ENCODE results near the gene ESR2. TPM values are rescaled to one million over a fixed set of nuclear protein-coding genes. Genes with fewer than 3 reads are reported as not detected.
"Not testable (repeated sequence)": the region's sequence is repeated elsewhere in the genome, so short reads cannot be mapped to it uniquely, and the experiment has no call there.

The ESR2 gene
- total RNA-seq, 1 experiment from 2014 or later, result 87.8 TPM

DNA sequence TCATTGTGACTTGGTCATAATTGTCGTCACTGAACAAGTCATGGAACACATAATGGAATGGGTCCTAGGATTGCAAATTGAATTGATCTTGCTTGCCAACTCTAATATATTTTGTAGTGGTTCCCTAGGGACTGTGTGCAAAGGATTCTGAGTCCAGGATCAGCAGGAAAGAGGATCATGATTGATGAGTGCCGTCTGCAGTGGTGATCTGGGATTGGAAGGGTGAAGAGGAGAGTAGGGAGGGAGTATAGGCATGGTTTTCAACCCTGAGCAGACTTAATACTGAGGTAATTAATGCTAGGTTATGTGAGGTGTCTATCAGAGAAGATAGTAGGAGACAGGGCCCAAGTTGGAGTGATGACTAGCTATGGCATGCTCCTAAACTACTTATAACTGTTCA is 168.9 kb downstream of the ESR2 start:
- H3K4me3 ChIP-seq (ENCODE audit: low read length), result no peak overlapping the region
- H3K36me3 ChIP-seq (ENCODE audit: insufficient read depth, low read length), result no peaks in the 10 kb centered on the region
- no peak overlapping the region for H2AFZ ChIP-seq (ENCODE audit: low read length)
- H4K20me1 ChIP-seq (ENCODE audit: insufficient read depth, low read depth, low read length), result no peaks in the 10 kb centered on the region
- no peak overlapping the region for H3K9ac ChIP-seq (ENCODE audit: low read length)
- H3K27ac ChIP-seq (ENCODE audit: low read length), result no peak overlapping the region
- no peaks in the 10 kb centered on the region for H3K79me2 ChIP-seq (ENCODE audit: low read length)
- H3K27me3 ChIP-seq (ENCODE audit: low read length), result no peaks in the 10 kb centered on the region
- H3K4me1 ChIP-seq (ENCODE audit: low read length), result peaks cover 2% of the 10 kb centered on the region
- H3K9me3 ChIP-seq (ENCODE audit: low read length), result no peaks in the 10 kb centered on the region
- no peaks in the 10 kb centered on the region for H3K9me2 ChIP-seq (replicated peaks; ENCODE audit: insufficient read depth, low read length)
- no peak overlapping the region for H3K4me2 ChIP-seq (ENCODE audit: low read depth, low read length, poor library complexity, severe bottlenecking)
- no peak for DNase-seq

DNA sequence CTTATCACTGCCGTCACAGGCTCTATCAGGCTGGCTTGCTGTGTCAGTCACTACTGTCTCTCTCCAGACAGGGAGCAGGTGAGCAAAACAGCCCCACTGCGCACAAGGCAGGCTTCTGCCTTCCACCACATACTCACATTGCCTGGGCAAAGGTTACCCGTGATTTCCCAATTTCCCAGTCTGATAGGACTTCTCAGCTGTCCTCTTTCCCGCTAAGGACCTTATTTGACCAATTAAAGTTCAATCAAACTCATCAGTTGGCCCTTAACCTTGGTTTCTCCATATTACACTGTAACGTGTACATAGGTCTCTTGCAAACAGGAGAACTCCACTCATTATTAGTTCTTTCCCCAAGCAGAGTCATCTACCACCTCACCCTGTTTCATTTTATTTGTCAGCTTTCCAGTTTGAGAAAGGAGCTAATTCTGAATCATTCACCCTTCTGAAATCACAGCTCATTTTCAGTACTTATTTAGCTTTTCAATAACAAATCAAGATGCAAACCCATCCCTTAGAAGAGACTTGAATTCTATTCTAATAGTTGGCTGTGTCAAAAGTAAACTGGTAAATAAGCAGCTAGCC is 170.8 kb downstream of the ESR2 start:
- H3K4me2 ChIP-seq (ENCODE audit: low read depth, low read length, poor library complexity, severe bottlenecking), result no peak overlapping the region
- H4K20me1 ChIP-seq (ENCODE audit: insufficient read depth, low read depth, low read length), result no peaks in the 10 kb centered on the region
- DNase-seq, result no peak
- no peaks in the 10 kb centered on the region for H3K9me2 ChIP-seq (replicated peaks; ENCODE audit: insufficient read depth, low read length)
- peaks cover 17% of the 10 kb centered on the region for H3K4me1 ChIP-seq (ENCODE audit: low read length)
- no peak overlapping the region for H2AFZ ChIP-seq (ENCODE audit: low read length)
- no peak overlapping the region for H3K4me3 ChIP-seq (ENCODE audit: low read length)
- no peaks in the 10 kb centered on the region for H3K79me2 ChIP-seq (ENCODE audit: low read length)
- no peaks in the 10 kb centered on the region for H3K9me3 ChIP-seq (ENCODE audit: low read length)
- H3K27ac ChIP-seq (ENCODE audit: low read length), result no peak overlapping the region
- H3K27me3 ChIP-seq (ENCODE audit: low read length), result no peaks in the 10 kb centered on the region
- no peaks in the 10 kb centered on the region for H3K36me3 ChIP-seq (ENCODE audit: insufficient read depth, low read length)
- no peak overlapping the region for H3K9ac ChIP-seq (ENCODE audit: low read length)

DNA sequence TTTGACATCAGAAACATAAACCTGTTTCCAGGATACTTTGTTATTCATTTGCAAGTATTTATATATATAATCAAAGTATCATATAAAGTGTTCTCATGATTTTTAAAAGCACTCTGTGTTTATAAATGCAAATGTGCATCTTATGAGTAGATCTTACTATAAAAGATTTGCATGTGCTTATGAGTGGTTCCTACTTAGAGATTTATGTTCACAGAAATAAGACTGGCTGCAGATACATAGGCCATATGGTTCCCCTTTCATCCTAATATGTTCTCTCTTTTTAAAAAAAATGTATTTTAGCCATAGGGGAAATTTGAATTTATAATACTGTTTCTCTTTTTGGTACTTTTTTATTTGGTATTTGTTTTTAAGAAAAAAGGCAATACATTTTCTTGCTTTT is 174.2 kb downstream of the ESR2 start:
- DNase-seq, result peak; percentile 50
- Histone ChIP-seq H3K4me2 (ENCODE audit: low read depth, low read length, poor library complexity, severe bottlenecking) (peak overlapping the region; percentile 0), H3K79me2 (ENCODE audit: low read length) (no peaks in the 10 kb centered on the region), H3K27ac (ENCODE audit: low read length) (peak overlapping the region; percentile 57), H4K20me1 (ENCODE audit: insufficient read depth, low read depth, low read length) (no peaks in the 10 kb centered on the region), H2AFZ (ENCODE audit: low read length) (no peak overlapping the region; the same call in 1 of the 2 replicates), H3K4me3 (ENCODE audit: low read length) (no peak overlapping the region), H3K9ac (ENCODE audit: low read length) (no peak overlapping the region), H3K36me3 (ENCODE audit: insufficient read depth, low read length) (no peaks in the 10 kb centered on the region), H3K9me3 (ENCODE audit: low read length) (no peaks in the 10 kb centered on the region), H3K27me3 (ENCODE audit: low read length) (no peaks in the 10 kb centered on the region), H3K9me2 (replicated peaks; ENCODE audit: insufficient read depth, low read length) (no peaks in the 10 kb centered on the region), H3K4me1 (ENCODE audit: low read length) (peaks cover 37% of the 10 kb centered on the region)

DNA sequence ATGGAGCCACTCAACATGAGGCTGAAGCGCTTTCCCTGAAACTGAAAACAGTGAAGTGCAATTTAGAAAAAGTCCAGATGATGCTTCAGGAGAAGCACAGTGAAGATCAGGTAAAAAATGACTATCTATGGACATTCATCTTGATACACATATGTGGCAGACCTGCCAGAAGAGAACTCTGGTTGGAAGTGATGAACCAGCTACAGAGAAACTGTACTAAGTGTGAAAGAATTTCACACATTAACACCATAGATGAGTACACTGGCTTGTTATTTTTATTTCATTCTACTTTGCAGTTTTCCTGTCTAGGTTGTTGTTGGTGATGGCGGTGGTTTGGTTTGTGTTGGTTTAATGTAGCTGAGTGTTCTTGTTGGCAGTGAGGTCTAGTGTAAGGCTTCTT is 174.7 kb downstream of the ESR2 start:
- Histone ChIP-seq H4K20me1 (ENCODE audit: insufficient read depth, low read depth, low read length) (no peaks in the 10 kb centered on the region), H3K27ac (ENCODE audit: low read length) (peak overlapping the region; percentile 57), H3K4me2 (ENCODE audit: low read depth, low read length, poor library complexity, severe bottlenecking) (no peak overlapping the region), H3K79me2 (ENCODE audit: low read length) (no peaks in the 10 kb centered on the region), H3K4me1 (ENCODE audit: low read length) (peaks cover 42% of the 10 kb centered on the region), H3K4me3 (ENCODE audit: low read length) (no peak overlapping the region), H3K9me2 (replicated peaks; ENCODE audit: insufficient read depth, low read length) (no peaks in the 10 kb centered on the region), H3K9me3 (ENCODE audit: low read length) (no peaks in the 10 kb centered on the region), H3K27me3 (ENCODE audit: low read length) (no peaks in the 10 kb centered on the region), H2AFZ (ENCODE audit: low read length) (peak overlapping the region; percentile 58), H3K36me3 (ENCODE audit: insufficient read depth, low read length) (no peaks in the 10 kb centered on the region), H3K9ac (ENCODE audit: low read length) (no peak overlapping the region)
- no peak for DNase-seq

DNA sequence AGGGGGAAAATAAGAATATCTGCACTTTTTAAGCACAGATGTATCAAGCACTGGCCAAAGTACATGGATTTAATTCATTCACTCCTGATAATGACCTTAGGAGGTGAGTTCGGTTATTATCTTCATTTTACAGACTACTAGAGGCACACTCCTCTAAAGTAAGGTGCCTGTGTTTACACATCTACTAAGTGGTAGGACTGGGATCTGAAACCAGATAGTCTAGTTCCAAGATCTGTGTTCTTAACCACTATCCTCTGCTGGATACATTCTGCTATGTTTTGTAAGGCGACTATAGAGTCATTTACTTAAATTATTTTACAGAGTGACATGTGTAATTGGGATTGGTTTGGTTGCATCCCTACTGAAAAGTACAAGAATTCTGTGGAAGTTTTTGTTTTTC is 175.3 kb downstream of the ESR2 start:
- DNase-seq, result no peak
- Histone ChIP-seq H3K36me3 (ENCODE audit: insufficient read depth, low read length) (no peaks in the 10 kb centered on the region), H3K9me2 (replicated peaks; ENCODE audit: insufficient read depth, low read length) (no peaks in the 10 kb centered on the region), H3K79me2 (ENCODE audit: low read length) (no peaks in the 10 kb centered on the region), H3K4me1 (ENCODE audit: low read length) (peaks cover 48% of the 10 kb centered on the region), H4K20me1 (ENCODE audit: insufficient read depth, low read depth, low read length) (no peaks in the 10 kb centered on the region), H2AFZ (ENCODE audit: low read length) (peak overlapping the region; percentile 58), H3K27me3 (ENCODE audit: low read length) (no peaks in the 10 kb centered on the region), H3K4me3 (ENCODE audit: low read length) (no peak overlapping the region), H3K27ac (ENCODE audit: low read length) (peak overlapping the region; percentile 57), H3K9me3 (ENCODE audit: low read length) (no peaks in the 10 kb centered on the region), H3K9ac (ENCODE audit: low read length) (no peak overlapping the region), H3K4me2 (ENCODE audit: low read depth, low read length, poor library complexity, severe bottlenecking) (no peak overlapping the region)

DNA sequence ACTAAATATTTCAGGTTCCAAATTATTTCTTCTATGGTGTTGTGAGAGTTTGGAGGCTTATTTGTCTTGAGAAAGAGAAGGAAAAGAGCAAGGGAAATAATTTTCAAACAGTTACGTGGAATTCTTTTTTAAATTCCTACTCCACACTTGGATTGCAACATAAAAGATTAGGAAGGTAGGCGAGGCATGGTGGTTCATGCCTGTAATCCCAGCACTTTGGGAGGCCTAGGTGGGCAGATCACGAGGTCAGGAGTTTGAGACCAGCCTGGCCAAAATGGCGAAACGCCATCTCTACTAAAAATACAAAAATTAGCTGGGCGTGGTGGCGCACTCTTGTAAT is 175.8 kb downstream of the ESR2 start:
- H3K27ac ChIP-seq (ENCODE audit: low read length); H3K9me2 ChIP-seq (replicated peaks; ENCODE audit: insufficient read depth, low read length); DNase-seq; H3K4me3 ChIP-seq (ENCODE audit: low read length); H2AFZ ChIP-seq (ENCODE audit: low read length); H3K9me3 ChIP-seq (ENCODE audit: low read length); H3K27me3 ChIP-seq (ENCODE audit: low read length); H3K36me3 ChIP-seq (ENCODE audit: insufficient read depth, low read length); H3K79me2 ChIP-seq (ENCODE audit: low read length); H3K9ac ChIP-seq (ENCODE audit: low read length); H4K20me1 ChIP-seq (ENCODE audit: insufficient read depth, low read depth, low read length); H3K4me2 ChIP-seq (ENCODE audit: low read depth, low read length, poor library complexity, severe bottlenecking): not testable (repeated sequence)
- peaks cover 53% of the 10 kb centered on the region for H3K4me1 ChIP-seq (ENCODE audit: low read length)

DNA sequence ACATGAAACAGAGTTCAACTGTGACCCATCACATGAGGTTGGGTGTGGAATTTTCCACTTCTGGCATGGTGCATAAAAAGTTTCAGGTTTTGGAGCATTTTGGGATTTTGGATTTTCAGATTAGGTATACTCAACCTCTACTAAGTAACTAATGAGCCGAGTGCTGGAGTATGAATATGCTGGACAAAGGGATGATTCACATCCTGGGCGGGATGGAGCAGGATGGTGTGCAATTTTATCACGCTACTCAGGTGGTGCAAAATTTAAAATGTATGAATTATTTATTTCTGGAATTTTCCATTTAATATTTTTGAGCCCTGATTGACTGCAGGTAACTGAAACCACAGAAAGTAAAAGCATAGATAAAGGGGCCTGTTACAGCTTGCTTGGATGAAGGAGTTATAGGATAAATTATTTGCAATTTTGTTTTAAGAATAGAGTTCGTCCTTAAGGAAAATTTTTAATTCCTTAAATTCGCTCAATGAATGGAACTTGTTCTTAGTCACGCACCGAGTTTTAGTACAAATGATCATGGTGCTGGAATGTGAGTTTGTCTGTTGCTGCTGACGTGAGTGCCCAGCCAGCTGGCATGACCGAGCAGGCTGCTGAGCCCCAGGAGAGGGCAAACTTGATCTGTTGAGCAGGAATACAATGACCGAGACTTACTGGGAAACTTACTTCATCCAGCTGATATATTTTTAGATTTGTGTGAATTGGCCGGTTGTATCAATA is 176.3 kb downstream of the ESR2 start:
- H3K36me3 ChIP-seq (ENCODE audit: insufficient read depth, low read length), result no peaks in the 10 kb centered on the region
- H3K9ac ChIP-seq (ENCODE audit: low read length), result no peak overlapping the region
- no peaks in the 10 kb centered on the region for H3K9me2 ChIP-seq (replicated peaks; ENCODE audit: insufficient read depth, low read length)
- DNase-seq, result no peak
- no peak overlapping the region for H3K4me3 ChIP-seq (ENCODE audit: low read length)
- peaks cover 59% of the 10 kb centered on the region for H3K4me1 ChIP-seq (ENCODE audit: low read length)
- H3K79me2 ChIP-seq (ENCODE audit: low read length), result no peaks in the 10 kb centered on the region
- no peak overlapping the region for H3K4me2 ChIP-seq (ENCODE audit: low read depth, low read length, poor library complexity, severe bottlenecking)
- H3K9me3 ChIP-seq (ENCODE audit: low read length), result no peaks in the 10 kb centered on the region
- H3K27me3 ChIP-seq (ENCODE audit: low read length), result no peaks in the 10 kb centered on the region
- H3K27ac ChIP-seq (ENCODE audit: low read length), result no peak overlapping the region
- no peaks in the 10 kb centered on the region for H4K20me1 ChIP-seq (ENCODE audit: insufficient read depth, low read depth, low read length)
- no peak overlapping the region for H2AFZ ChIP-seq (ENCODE audit: low read length)

DNA sequence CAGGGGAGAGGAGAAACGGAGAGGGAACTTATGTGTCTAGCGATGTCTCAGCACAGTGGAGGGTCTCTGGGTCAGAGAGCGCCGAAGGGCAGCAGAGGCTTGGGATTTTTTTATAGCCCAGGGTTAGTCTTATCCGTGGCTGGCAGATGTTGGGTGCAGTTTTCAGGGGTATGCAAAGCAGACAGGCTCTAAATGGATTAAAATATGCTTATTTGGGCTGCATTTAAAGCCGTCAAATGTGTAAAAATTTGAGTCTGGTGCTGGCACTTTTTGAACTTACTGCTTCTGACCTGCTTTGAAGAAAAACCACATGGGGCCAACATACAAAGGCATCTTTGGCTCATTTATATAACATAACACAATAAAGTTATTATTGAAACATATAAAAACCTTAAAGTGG is 178.8 kb downstream of the ESR2 start:
- H3K36me3 ChIP-seq (ENCODE audit: insufficient read depth, low read length), result no peaks in the 10 kb centered on the region
- no peaks in the 10 kb centered on the region for H3K79me2 ChIP-seq (ENCODE audit: low read length)
- no peaks in the 10 kb centered on the region for H3K27me3 ChIP-seq (ENCODE audit: low read length)
- H3K4me1 ChIP-seq (ENCODE audit: low read length), result peaks cover 65% of the 10 kb centered on the region
- peak; percentile 91 for DNase-seq
- H4K20me1 ChIP-seq (ENCODE audit: insufficient read depth, low read depth, low read length), result no peaks in the 10 kb centered on the region
- H3K9me2 ChIP-seq (replicated peaks; ENCODE audit: insufficient read depth, low read length), result no peaks in the 10 kb centered on the region
- H3K27ac ChIP-seq (ENCODE audit: low read length), result peak overlapping the region; percentile 95
- no peaks in the 10 kb centered on the region for H3K9me3 ChIP-seq (ENCODE audit: low read length)
- peak overlapping the region; percentile 67 for H3K9ac ChIP-seq (ENCODE audit: low read length)
- H2AFZ ChIP-seq (ENCODE audit: low read length), result peak overlapping the region; percentile 25
- peak overlapping the region; percentile 83 for H3K4me2 ChIP-seq (ENCODE audit: low read depth, low read length, poor library complexity, severe bottlenecking)
- peak overlapping the region; percentile 61 for H3K4me3 ChIP-seq (ENCODE audit: low read length)

Measured in Karpas-422 (cell line).